RCC 7860 (cell line): Measurements from ENCODE around the gene NCKAP5.

ENCODE experiments used
- DNase-seq: peaks from one replicate; pipeline ENCODE4 v3.0.0-alpha.2; 2015; ENCODE audit warnings: low spot score
- FAIRE-seq: peaks from 2 replicates; lab custom pipeline; 2012; peaks lifted over from hg19 to GRCh38; lab: Jason Lieb, UNC

The NCKAP5 gene

DNA sequence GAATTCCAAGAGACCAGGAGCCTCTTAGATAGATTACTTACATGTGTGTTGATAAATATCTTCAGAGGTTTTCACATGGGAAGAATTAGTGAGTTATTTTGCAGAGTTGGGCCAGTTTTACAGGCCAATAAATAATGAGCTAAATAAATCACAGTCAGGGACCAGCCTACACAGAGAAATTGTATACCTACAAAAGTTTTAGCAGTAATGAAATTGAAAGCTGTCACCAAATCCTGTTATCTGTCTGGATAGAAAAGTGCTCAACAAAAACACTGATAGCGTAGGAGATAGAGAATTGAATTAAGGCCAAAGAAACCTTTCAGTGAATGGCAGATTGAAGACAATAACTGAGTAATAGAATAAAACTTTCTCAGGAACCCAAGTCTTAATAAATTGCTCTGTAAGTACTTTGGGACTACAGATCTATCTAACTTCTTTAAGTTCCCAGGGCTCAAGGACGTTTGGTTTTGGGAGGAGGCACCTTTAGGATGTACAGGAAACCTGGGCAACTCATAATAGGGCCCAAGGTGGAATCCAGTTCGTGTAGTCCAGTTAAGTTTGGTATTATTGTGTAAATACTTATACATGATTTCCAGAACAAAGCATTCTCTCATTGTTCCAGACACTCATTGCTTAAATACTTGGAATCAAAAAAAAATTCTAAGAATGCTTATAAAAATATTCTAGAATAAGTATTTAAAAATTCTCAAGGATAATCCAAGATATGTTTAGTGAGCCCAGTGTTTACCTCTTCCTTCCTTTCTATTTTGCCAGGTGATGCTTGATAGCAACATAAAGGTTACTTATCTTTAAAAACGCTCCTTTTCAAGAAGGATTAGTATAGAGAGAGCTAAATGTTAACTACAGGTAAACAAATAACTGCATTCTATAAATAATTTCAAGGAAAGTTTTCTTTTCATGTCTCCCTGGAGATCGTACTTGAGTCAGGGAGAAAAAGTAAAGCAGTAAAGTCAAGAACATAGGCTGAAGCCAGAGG, 134.5 kb downstream of the NCKAP5 start:
- DNase-seq: no peak
- FAIRE-seq: no peak

DNA sequence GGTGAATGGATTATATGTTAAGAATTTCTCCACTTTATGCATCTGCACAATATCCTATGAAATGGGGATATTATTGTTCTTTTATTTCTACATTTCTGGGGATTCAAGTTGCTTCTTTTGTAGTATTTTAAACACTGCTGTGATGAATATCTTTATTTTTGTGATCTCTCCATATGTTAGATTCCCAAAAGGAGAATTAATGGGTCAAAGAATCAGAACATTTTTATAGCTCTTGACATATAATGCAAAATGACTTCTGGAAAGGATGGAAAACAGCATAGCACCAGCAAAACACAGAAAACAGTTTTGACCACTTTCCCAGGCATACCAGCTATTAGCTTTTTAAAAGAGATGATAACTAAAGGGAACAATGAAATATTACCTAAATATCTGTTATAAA, 135.5 kb downstream of the NCKAP5 start:
- no peak for FAIRE-seq

GRCh38 chr2:133431289-133431688, 137.0 kb downstream of the NCKAP5 start:
- FAIRE-seq (no peak), DNase-seq (no peak)

More for the DNA sequence above, 135.5 kb downstream of the NCKAP5 start:
- no peak for DNase-seq

- DNase-seq: no peak
- FAIRE-seq: no peak
Measured at GRCh38 chr2:133426791-133427190, 141.5 kb downstream of the NCKAP5 start.

GRCh38 chr2:133425612-133426011, 142.7 kb downstream of the NCKAP5 start:
- FAIRE-seq: no peak
- DNase-seq: no peak

DNA sequence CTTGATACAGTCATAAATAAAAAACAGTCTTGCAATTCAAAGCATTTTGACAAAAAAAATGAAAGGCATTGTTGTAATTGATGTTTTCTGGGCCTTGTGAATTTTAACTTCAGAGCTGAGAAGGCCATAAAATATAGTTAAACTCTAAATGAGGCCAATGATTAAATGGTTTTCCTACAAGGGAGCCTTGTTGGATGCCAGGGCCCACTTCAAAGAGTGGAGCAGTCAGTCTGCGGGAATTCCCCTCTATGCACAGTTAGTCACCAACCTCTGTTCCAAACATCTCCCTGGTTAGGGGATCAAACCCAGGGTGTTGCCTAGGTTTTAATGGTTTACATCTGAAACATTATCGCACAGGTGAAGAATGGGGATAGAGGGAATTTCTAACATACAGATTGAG, 143.4 kb downstream of the NCKAP5 start:
- FAIRE-seq (peak; percentile 85), DNase-seq (peak; percentile 74)

- FAIRE-seq (peak; percentile 94), DNase-seq (peak; percentile 71)
Measured at GRCh38 chr2:133422931-133423351, 145.3 kb downstream of the NCKAP5 start.

DNA sequence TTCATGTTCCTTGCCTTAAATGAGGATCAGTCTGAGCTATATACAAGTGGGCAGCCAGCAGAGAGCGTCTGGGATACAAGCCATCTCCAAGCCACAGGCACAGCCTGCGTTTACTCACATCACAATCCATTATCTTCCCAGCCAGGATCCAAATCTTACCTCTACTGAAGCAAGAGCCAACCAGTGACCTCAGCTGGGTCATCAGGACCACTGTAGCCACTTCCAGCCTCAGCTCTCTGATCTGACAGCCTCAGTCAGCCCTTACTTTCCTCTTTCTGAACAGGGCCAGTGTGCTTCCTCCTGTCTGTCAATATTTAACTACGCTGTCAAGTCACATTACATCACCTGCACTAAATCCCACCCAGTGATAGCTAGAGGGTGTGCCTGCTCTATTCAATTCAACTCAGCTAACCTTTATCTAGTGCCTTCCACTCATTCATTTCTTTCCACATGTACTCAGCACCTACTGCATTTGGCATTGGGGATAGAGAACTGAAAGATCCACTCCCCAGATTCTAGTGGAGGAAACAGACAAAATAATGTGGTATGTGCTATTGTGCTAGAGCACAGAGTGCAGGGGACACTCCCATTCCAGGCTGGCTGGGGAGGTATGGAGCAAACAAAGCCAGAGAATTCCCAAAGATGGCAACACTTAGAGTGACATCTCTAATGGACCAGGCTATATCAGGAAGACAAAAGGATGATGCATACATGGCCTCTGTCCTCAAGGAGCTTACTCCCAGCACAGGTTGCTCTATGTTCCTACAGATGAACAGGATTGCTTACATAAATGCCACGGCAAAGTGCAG, 146.5 kb downstream of the NCKAP5 start:
- DNase-seq (peak; percentile 88), FAIRE-seq (peak; percentile 93)

GRCh38 chr2:133420788-133421187, 147.5 kb downstream of the NCKAP5 start:
- FAIRE-seq (no peak), DNase-seq (no peak)

- FAIRE-seq (no peak), DNase-seq (no peak)
Measured at GRCh38 chr2:133418671-133419070, 149.6 kb downstream of the NCKAP5 start.

DNA sequence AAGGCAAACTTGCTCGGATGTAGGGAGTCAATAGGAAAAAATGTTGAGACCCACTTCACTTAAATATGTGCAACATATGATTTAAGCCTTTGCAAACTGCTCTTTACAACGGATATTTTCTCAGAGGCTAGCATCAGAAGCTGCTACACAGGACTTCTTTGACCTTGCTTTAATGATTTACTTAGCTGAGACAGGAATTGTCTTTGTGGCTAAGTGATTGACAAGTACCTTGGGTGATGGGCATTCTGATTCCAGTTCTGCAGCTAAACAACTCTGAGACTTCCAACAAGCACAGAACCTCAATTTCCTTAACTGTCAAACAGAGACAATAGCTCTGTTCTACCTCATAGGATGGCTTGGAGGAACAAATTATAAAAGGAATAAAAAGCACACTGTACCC, 150.2 kb downstream of the NCKAP5 start:
- DNase-seq (peak; percentile 46), FAIRE-seq (peak; percentile 89)

GRCh38 chr2:133417415-133417814, 150.8 kb downstream of the NCKAP5 start:
- FAIRE-seq (no peak), DNase-seq (no peak)

- FAIRE-seq (no peak), DNase-seq (no peak)
Measured at GRCh38 chr2:133416736-133417135, 151.5 kb downstream of the NCKAP5 start.

- DNase-seq (no peak), FAIRE-seq (no peak)
Measured at GRCh38 chr2:133416146-133416545, 152.1 kb downstream of the NCKAP5 start.

DNA sequence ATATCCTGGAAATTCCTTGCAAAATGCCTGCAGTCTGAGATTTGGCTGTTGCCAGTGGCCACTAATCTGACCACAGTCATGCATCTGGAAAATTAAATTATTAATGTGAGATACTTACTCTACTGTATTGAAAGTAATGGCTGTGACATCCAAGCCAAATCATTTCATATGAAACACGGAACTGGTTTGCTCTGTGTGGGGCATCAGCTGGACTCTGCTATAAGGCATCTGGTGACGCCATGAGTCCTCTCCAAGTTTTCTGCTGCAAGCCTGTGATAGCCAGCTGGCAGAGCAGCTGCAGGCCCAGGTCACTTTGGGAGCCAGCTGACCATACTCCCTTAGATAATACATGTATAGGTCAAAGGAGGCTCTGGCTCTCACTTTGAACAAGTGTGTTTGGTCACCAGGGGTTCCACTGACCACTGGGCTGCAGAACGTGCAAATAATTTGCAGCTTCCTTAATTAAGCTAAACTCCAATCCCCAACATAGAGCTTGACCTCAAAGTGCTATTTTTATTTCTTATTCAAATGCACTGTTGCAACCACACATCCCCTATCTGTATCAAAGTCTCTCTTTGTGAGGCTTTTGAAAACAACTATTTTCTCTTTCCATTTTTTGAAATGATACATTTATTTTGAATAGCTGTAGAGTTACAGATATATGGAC, 152.9 kb downstream of the NCKAP5 start:
- DNase-seq (no peak), FAIRE-seq (no peak)

GRCh38 chr2:133414486-133415209, 153.6 kb downstream of the NCKAP5 start:
- FAIRE-seq (no peak), DNase-seq (no peak)

DNA sequence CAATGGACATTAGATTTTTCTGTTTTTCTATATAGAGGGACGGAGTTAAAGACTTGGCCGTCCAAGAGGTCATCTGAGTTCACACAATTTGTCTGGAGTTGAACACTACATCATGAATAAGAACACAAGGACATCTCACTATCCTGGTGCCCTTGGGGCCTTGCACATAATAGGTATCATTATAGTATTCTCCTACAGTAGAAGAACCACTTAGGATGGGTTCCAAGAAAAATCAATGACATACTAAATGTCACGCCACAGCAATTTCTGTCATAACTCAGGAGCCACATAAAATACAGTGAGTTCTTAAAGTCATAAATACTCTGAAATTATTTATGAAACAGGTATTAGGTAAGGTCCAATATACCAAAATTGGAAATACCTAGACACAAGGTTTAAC, 154.4 kb downstream of the NCKAP5 start:
- no peak for DNase-seq
- no peak for FAIRE-seq

GRCh38 chr2:133412694-133413093, 155.6 kb downstream of the NCKAP5 start:
- FAIRE-seq (no peak), DNase-seq (no peak)

GRCh38 chr2:133411857-133412256, 156.4 kb downstream of the NCKAP5 start:
- DNase-seq: no peak

DNA sequence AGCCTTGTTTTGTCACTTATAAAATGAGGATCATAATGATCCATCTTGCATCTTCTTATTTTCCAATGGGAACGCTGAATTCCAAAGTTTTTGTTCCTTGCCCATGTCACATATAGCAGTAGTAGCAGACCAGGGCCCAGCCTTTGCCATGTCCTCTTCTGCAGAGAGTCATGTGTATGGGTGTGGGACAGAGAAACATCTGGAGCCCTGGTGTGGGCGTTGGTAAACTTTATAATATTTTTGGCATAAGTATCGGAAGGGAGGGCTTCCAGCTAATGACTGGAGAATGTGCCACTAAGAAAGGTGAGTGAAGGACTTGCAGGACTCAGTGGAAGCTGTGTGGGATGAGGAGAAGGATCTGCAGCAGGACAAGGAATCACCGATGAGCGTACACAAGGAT, 157.2 kb downstream of the NCKAP5 start:
- no peak for DNase-seq
- FAIRE-seq: no peak

More at GRCh38 chr2:133411857-133412256, 156.4 kb downstream of the NCKAP5 start:
- no peak for FAIRE-seq
